PC-3 (cell line): ENCODE data around the gene PLEKHH2. TPM values are rescaled to one million over a fixed set of nuclear protein-coding genes. Genes with fewer than 3 reads are reported as not detected.

Experiments used
- ATAC-seq: fragments of 200-7000 bp; cut with Tn5 transposase; 2 replicates; pipeline ENCODE4 v1.9.1; 2020; ENCODE audit warnings: mild to moderate bottlenecking, moderate library complexity
- BruUV-seq: library from RNA; stranded (reverse); fragments of 400-500 nt; replicated peaks from 2 replicates; lab custom pipeline; 2021; lab: Mats Ljungman, UMichigan
- CTCF ChIA-PET: fragments of 300-600 bp; sonication (Branson Sonifier 250); formaldehyde crosslinking; loops from one replicate; lab custom pipeline; 2022; ENCODE audit warnings: antibody characterized with exemption; lab: Charles Lee
- POLR2A ChIA-PET: fragments of 300-600 bp; sonication (Branson Sonifier 250); formaldehyde crosslinking; loops from one replicate; lab custom pipeline; 2022; ENCODE audit warnings: antibody characterized with exemption; ENCODE audit not compliant: unreplicated experiment; lab: Charles Lee
- DNase-seq: peaks from one replicate; pipeline ENCODE4 v3.0.0-alpha.2; 2015
- H2AFZ ChIP-seq: fragments of 300-600 bp; sonication (generic); 2 replicates; pipeline ENCODE4 v1.6.0; 2016; ENCODE audit warnings: antibody characterized with exemption, low read length
- H3F3A ChIP-seq: fragments of 300-600 bp; sonication (generic); one replicate; pipeline ENCODE4 v1.6.0; 2017; ENCODE audit warnings: antibody characterized with exemption, low read length, control low read depth, mild to moderate bottlenecking; ENCODE audit not compliant: unreplicated experiment
- H3K27ac ChIP-seq: fragments of 300-600 bp; sonication (generic); 2 replicates; pipeline ENCODE4 v1.5.1; 2016; ENCODE audit warnings: mild to moderate bottlenecking, low read length
- H3K27me3 ChIP-seq: fragments of 300-600 bp; sonication (generic); 2 replicates; pipeline ENCODE4 v1.6.1; 2016; ENCODE audit warnings: low read length, mixed read lengths
- H3K36me3 ChIP-seq: fragments of 300-600 bp; sonication (generic); 2 replicates; pipeline ENCODE4 v1.6.1; 2016; ENCODE audit warnings: low read depth, mixed run types, low read length, mixed read lengths
- H3K4me1 ChIP-seq: fragments of 300-600 bp; sonication (generic); 2 replicates; pipeline ENCODE4 v1.5.1; 2016; ENCODE audit warnings: low read length; ENCODE audit not compliant: insufficient read depth
- H3K4me2 ChIP-seq: fragments of 300-600 bp; sonication (generic); 2 replicates; pipeline ENCODE4 v1.6.0; 2016; ENCODE audit warnings: low read length
- H3K4me3 ChIP-seq: fragments of 300-600 bp; sonication (generic); 2 replicates; pipeline ENCODE4 v1.5.1; 2016; ENCODE audit warnings: mild to moderate bottlenecking, low read length, mixed read lengths
- H3K79me2 ChIP-seq: fragments of 300-600 bp; sonication (generic); 2 replicates; pipeline ENCODE4 v1.6.1; 2017; ENCODE audit warnings: low read length, mixed read lengths
- H3K9ac ChIP-seq: fragments of 300-600 bp; sonication (generic); 2 replicates; pipeline ENCODE4 v1.6.0; 2016; ENCODE audit warnings: mild to moderate bottlenecking, low read length
- H3K9me2 ChIP-seq: fragments of 300-600 bp; sonication (generic); replicated peaks from 2 replicates; pipeline ENCODE4 v1.6.1; 2016; ENCODE audit warnings: mixed run types, low read length, mixed read lengths
- H3K9me3 ChIP-seq: fragments of 300-600 bp; sonication (generic); 2 replicates; pipeline ENCODE4 v1.6.1; 2016; ENCODE audit warnings: low read length, mixed read lengths
- H4K20me1 ChIP-seq: fragments of 300-600 bp; sonication (generic); 2 replicates; pipeline ENCODE4 v1.6.1; 2016; ENCODE audit warnings: low read length, mixed read lengths
- EZH2 ChIP-seq: fragments of 300-600 bp; sonication (generic); IDR thresholded peaks from one replicate; pipeline ENCODE4 v1.6.1; 2017; ENCODE audit warnings: antibody characterized with exemption, mild to moderate bottlenecking, low read length; ENCODE audit not compliant: unreplicated experiment
- EZH2phosphoT487 ChIP-seq: fragments of 300-600 bp; sonication (generic); IDR thresholded peaks from 2 replicates; pipeline ENCODE4 v1.6.1; 2018; ENCODE audit warnings: mild to moderate bottlenecking, antibody characterized with exemption, low read length, borderline replicate concordance
- intact Hi-C: fragments of 100-400 bp; cut with micrococcal nuclease; formaldehyde crosslinking; loops from 2 replicates; pipeline ENCODE4 v1.9.0; 2023
- total RNA-seq: library from RNA; depleted of rRNA; stranded (reverse); fragments of >200 nt; gene quantifications from 2 replicates; pipeline ENCODE4 v1.2.3, GENCODE V29; 2014
- TF ChIP-seq, protein P1 (sequence below): fragments of 300-600 bp; sonication (generic); conservative IDR thresholded peaks from 2 replicates; pipeline ENCODE4 v1.5.1; 2017; ENCODE audit warnings: antibody characterized with exemption, low read depth, mild to moderate bottlenecking, low read length

Gene PLEKHH2
- total RNA-seq, 1 experiment from 2014 or later, result 1.9 TPM

DNA sequence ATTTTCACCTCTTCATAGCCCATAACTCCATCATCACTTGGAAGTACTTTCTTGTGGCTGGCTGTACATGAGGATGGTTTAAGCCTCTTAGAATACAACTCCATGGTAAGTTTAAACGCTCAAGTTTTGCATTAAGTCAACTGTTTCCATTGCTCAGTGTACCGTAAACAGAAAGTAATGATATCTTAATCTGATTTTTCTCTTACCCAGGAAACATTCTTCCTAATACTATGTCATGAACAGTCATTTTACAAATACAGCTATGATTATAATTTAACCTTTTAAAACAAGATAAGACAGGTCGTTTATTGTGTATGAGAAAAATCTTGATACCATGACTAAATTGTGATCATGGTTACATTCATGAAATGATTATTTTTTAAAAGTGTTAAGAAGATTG is 125.2 kb downstream of the PLEKHH2 start:
- H3K27me3 ChIP-seq, result no peaks in the 10 kb centered on the region
- POLR2A ChIA-PET, result no interaction called here
- no peak overlapping the region for H3K4me2 ChIP-seq
- TF ChIP-seq, protein P1, sequence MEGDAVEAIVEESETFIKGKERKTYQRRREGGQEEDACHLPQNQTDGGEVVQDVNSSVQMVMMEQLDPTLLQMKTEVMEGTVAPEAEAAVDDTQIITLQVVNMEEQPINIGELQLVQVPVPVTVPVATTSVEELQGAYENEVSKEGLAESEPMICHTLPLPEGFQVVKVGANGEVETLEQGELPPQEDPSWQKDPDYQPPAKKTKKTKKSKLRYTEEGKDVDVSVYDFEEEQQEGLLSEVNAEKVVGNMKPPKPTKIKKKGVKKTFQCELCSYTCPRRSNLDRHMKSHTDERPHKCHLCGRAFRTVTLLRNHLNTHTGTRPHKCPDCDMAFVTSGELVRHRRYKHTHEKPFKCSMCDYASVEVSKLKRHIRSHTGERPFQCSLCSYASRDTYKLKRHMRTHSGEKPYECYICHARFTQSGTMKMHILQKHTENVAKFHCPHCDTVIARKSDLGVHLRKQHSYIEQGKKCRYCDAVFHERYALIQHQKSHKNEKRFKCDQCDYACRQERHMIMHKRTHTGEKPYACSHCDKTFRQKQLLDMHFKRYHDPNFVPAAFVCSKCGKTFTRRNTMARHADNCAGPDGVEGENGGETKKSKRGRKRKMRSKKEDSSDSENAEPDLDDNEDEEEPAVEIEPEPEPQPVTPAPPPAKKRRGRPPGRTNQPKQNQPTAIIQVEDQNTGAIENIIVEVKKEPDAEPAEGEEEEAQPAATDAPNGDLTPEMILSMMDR, result no peak
- TF ChIP-seq EZH2phosphoT487, result no peak
- TF ChIP-seq EZH2, result no peak
- no peaks in the 10 kb centered on the region for H3K36me3 ChIP-seq
- H3K9ac ChIP-seq, result no peak overlapping the region; the same call in 1 of the 2 replicates
- H3K4me1 ChIP-seq, result peaks cover 55% of the 10 kb centered on the region
- peak overlapping the region; percentile 42 for H3K27ac ChIP-seq
- intact Hi-C loops, result no loop called here
- H3K9me3 ChIP-seq, result no peaks in the 10 kb centered on the region
- CTCF ChIA-PET, result no interaction called here
- BruUV-seq, result no TSS peak
- peaks cover 9% of the 10 kb centered on the region for H3F3A ChIP-seq
- no peak overlapping the region for H3K4me3 ChIP-seq
- 0 out of 2 replicates have a peak overlapping the region, but pooled peaks have one; percentile 15 for H2AFZ ChIP-seq
- H3K79me2 ChIP-seq, result no peaks in the 10 kb centered on the region
- ATAC-seq (no peak), DNase-seq (peak; percentile 50)
- no peaks in the 10 kb centered on the region for H3K9me2 ChIP-seq
- no peaks in the 10 kb centered on the region for H4K20me1 ChIP-seq

DNA sequence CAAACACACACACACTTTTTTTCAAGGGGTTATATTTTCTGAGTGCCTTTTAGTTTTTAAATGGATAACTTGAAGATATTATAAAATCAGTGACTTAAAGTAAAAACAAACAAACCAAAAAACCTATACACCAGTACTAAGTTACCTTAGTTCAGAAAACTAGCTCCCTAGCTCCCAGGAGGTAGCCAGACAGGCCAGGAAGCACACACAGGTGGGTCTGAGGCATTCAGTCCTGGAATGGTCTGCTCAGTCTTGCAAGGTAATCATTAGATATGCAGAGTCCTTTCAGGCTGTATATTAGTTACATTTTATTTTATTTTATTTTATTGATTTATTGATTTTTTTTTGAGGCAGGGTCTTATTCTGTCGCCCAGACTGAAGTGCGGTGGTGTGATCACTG is 126.0 kb downstream of the PLEKHH2 start:
- intact Hi-C loops, result no loop called here
- CTCF ChIA-PET, result no interaction called here

DNA sequence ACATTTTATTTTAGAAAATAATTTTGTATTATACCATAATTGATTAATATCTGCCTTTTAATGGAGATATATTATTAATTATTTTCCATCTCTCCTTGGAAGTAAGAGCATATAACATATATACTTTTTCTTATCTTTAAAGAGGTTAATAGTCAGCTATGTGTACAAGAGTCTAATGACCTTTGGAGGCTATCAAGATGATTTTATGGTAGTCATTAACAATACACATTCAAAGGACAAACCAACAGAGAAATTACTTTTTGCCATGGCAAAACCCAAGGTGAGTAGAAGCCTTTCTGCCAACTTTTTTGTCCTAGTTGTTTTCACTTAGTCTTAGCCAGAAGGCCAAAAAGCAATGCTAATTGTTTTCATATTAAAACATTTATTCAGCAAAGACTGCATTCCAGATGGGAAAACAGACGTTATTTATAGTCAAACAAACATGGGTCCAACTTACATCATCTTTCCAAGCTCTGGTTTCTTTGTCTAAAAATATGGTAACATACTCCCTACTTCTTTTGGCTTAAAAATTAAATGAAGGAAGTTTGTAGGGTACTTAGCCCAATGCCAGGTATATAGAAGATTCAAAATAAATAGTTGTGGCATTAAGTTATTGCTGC is 127.1 kb downstream of the PLEKHH2 start:
- intact Hi-C loops, result no loop called here
- Histone ChIP-seq H2AFZ (no peak overlapping the region), H3F3A (peaks cover 3% of the 10 kb centered on the region), H3K9ac (no peak overlapping the region), H3K9me3 (no peaks in the 10 kb centered on the region), H3K4me2 (no peak overlapping the region), H3K27ac (no peak overlapping the region), H3K79me2 (no peaks in the 10 kb centered on the region), H3K36me3 (no peaks in the 10 kb centered on the region), H3K9me2 (no peaks in the 10 kb centered on the region), H3K4me1 (peaks cover 43% of the 10 kb centered on the region), H3K27me3 (no peaks in the 10 kb centered on the region), H4K20me1 (no peaks in the 10 kb centered on the region), H3K4me3 (no peak overlapping the region)
- no peak for ATAC-seq
- TF ChIP-seq EZH2phosphoT487 (no peak), EZH2 (no peak)
- TF ChIP-seq, protein P1, result no peak
- CTCF ChIA-PET, result no interaction called here
- BruUV-seq, result no TSS peak
- no peak for DNase-seq
- POLR2A ChIA-PET, result no interaction called here

More for the DNA sequence above, 126.0 kb downstream of the PLEKHH2 start:
- Histone ChIP-seq H3K4me2 (no peak overlapping the region), H3K9me3 (no peaks in the 10 kb centered on the region), H3K27me3 (no peaks in the 10 kb centered on the region), H3K36me3 (no peaks in the 10 kb centered on the region), H3K79me2 (no peaks in the 10 kb centered on the region), H3K9me2 (no peaks in the 10 kb centered on the region), H3K4me1 (peaks cover 52% of the 10 kb centered on the region), H3K27ac (peak overlapping the region; percentile 42; the same call in 1 of the 2 replicates), H3F3A (peaks cover 9% of the 10 kb centered on the region), H3K9ac (no peak overlapping the region; the same call in 1 of the 2 replicates), H4K20me1 (no peaks in the 10 kb centered on the region), H2AFZ (no peak overlapping the region), H3K4me3 (no peak overlapping the region)
- POLR2A ChIA-PET, result no interaction called here
- no TSS peak for BruUV-seq
- ATAC-seq (no peak), DNase-seq (no peak)
- TF ChIP-seq, protein P1, result no peak
- TF ChIP-seq EZH2, result no peak
- no peak for TF ChIP-seq EZH2phosphoT487
